ENCODE results near the gene STXBP3. TPM values are rescaled to one million over a fixed set of nuclear protein-coding genes. Genes with fewer than 3 reads are reported as not detected.

STXBP3 gene
- total and polyA plus RNA-seq, 4 donors: 10.9 to 33.0 (median 23.2) TPM

DNA sequence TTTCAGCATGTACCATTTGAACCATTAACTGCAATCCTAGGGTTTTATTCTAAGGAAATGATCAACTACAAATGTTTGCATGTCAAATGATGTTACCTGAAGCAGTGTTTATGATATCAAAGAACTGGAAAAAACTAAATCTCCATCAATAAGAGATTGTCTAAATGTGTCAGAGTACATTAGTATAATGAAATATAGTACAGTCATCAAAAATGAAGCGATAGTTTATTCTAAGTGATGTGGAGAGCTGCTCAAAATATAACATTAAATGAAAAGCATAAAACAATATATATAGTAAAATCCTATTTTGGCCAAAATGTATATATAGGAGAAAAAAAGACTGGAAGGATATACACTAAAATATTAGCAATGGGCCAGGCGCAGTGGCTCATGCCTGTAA is 86.5 kb downstream of the STXBP3 start:
- DNase-seq (ENCODE audit: low spot score): no peak
- Histone ChIP-seq H3K9me3 (ENCODE audit: control insufficient read depth in 4 of 4, low read length in 3 of 4) (no peaks in the 10 kb centered on the region), H3K27ac (ENCODE audit: low read depth in 1 of 2, low read length in 2 of 2) (no peak overlapping the region), H3K4me1 (ENCODE audit: control insufficient read depth in 4 of 4, insufficient read depth in 4 of 4, low read length in 3 of 4) (peaks cover 2 to 10% (median 6%) of the 10 kb centered on the region in 4 donors), H3K36me3 (ENCODE audit: control insufficient read depth in 4 of 4, insufficient read depth in 3 of 4, low read depth in 1 of 4, low read length in 3 of 4) (no peaks in the 10 kb centered on the region), H3K27me3 (ENCODE audit: control insufficient read depth in 4 of 4, insufficient read depth in 4 of 4, low read length in 3 of 4) (no peaks in the 10 kb centered on the region), H3K4me3 (ENCODE audit: low read depth in 1 of 3, low read length in 3 of 3) (no peak overlapping the region), H3K9ac (ENCODE audit: low read depth in 1 of 2, low read length in 2 of 2) (no peak overlapping the region)
- WGBS: 96% methylated on average over 2 of the region's 2 CpGs
- TF ChIP-seq HNF4A (conservative IDR thresholded peaks at IDR 0.05): no peak
- no peak for TF ChIP-seq HNF4G (IDR thresholded peaks at IDR 0.05)
- no peak for TF ChIP-seq ATF3 (IDR thresholded peaks at IDR 0.05)
- no peak for TF ChIP-seq TAF1 (conservative IDR thresholded peaks at IDR 0.05)
- no peak for TF ChIP-seq GABPA (IDR thresholded peaks at IDR 0.05 in 1 of 2, conservative IDR thresholded peaks at IDR 0.05 in 1 of 2)
- TF ChIP-seq NR2F2 (IDR thresholded peaks at IDR 0.05): no peak
- no peak for TF ChIP-seq RXRA (IDR thresholded peaks at IDR 0.05)
- TF ChIP-seq RAD21 (IDR thresholded peaks at IDR 0.05): no peak
- TF ChIP-seq EGR1 (IDR thresholded peaks at IDR 0.05; ENCODE audit: low read depth in 2 of 2): no peak
- no peak for TF ChIP-seq FOXA1 (IDR thresholded peaks at IDR 0.05)

DNA sequence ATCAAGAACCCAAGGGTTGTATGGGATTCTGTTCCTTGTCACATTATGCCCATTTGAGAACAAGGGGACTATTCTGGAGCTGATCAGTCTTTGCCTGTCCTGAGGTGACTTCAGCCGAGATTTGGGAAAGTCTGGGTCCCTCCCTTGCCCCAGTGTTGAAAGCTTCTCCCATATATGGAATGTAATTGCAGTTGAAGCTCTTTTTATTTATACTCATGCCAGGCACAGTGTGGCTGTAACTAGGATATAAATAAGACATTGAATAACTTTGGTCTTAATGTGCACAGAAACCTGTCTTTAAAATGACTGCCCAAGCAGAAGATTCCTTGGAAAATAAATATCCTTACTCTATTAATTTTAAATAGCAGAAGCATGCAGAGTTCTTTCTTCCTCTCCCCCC is 95.2 kb downstream of the STXBP3 start:
- H3K36me3 ChIP-seq (ENCODE audit: control insufficient read depth in 4 of 4, insufficient read depth in 3 of 4, low read depth in 1 of 4, low read length in 3 of 4): no peaks in the 10 kb centered on the region
- no peak overlapping the region for H3K9ac ChIP-seq (ENCODE audit: low read depth in 1 of 2, low read length in 2 of 2)
- H3K27ac ChIP-seq (ENCODE audit: low read depth in 1 of 2, low read length in 2 of 2): no peak overlapping the region
- H3K4me3 ChIP-seq (ENCODE audit: low read depth in 1 of 3, low read length in 3 of 3): no peak overlapping the region
- H3K9me3 ChIP-seq (ENCODE audit: control insufficient read depth in 4 of 4, low read length in 3 of 4): no peaks in the 10 kb centered on the region
- no peak for DNase-seq (ENCODE audit: low spot score)
- no peak for TF ChIP-seq HNF4A (conservative IDR thresholded peaks at IDR 0.05)
- TF ChIP-seq, protein P1, sequence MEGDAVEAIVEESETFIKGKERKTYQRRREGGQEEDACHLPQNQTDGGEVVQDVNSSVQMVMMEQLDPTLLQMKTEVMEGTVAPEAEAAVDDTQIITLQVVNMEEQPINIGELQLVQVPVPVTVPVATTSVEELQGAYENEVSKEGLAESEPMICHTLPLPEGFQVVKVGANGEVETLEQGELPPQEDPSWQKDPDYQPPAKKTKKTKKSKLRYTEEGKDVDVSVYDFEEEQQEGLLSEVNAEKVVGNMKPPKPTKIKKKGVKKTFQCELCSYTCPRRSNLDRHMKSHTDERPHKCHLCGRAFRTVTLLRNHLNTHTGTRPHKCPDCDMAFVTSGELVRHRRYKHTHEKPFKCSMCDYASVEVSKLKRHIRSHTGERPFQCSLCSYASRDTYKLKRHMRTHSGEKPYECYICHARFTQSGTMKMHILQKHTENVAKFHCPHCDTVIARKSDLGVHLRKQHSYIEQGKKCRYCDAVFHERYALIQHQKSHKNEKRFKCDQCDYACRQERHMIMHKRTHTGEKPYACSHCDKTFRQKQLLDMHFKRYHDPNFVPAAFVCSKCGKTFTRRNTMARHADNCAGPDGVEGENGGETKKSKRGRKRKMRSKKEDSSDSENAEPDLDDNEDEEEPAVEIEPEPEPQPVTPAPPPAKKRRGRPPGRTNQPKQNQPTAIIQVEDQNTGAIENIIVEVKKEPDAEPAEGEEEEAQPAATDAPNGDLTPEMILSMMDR (IDR thresholded peaks at IDR 0.05; ENCODE audit: low read depth, low read length, missing input control): no peak
- no peak for TF ChIP-seq MAX (IDR thresholded peaks at IDR 0.05)
- H3K27me3 ChIP-seq (ENCODE audit: control insufficient read depth in 4 of 4, insufficient read depth in 4 of 4, low read length in 3 of 4): no peaks in the 10 kb centered on the region
- 69% methylated on average over 1 of the region's 1 CpG for WGBS
- H3K4me1 ChIP-seq (ENCODE audit: control insufficient read depth in 4 of 4, insufficient read depth in 4 of 4, low read length in 3 of 4): no peaks in the 10 kb centered on the region

DNA sequence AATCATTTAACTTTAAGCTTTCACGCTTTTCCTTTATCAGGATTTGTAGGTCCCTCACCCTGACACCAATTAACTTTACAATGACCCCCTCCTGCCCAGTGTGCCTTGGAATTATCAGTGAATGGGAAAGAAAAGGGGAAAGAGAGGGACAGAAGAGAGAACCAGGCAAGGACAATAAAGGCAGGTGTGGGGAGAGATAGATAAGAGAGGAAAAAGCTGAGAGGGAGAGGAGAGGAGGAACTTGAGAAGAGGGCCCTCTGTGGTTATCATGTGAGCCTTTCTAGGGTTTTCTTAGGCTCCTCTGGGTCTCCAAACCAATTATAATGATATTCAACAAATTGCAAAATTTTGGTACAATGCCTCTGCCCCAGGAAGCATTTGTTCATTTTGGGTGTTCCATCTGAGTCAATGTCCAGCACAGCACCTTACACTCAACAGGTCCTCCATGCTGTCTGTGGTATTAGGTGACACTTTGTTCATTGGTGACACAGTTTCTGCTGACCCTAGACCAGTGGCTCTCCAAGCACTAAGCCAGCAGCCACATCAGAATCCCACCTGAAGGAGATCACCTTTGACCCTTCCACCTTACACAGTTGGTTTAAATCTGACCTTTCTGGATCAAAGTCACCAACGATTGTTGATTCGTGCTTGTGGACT is 96.2 kb downstream of the STXBP3 start:
- Histone ChIP-seq H3K4me3 (ENCODE audit: low read depth in 1 of 3, low read length in 3 of 3) (no peak overlapping the region), H3K9me3 (ENCODE audit: control insufficient read depth in 4 of 4, low read length in 3 of 4) (no peaks in the 10 kb centered on the region), H3K36me3 (ENCODE audit: control insufficient read depth in 4 of 4, insufficient read depth in 3 of 4, low read depth in 1 of 4, low read length in 3 of 4) (no peaks in the 10 kb centered on the region), H3K27ac (ENCODE audit: low read depth in 1 of 2, low read length in 2 of 2) (no peak overlapping the region), H3K9ac (ENCODE audit: low read depth in 1 of 2, low read length in 2 of 2) (no peak overlapping the region), H3K4me1 (ENCODE audit: control insufficient read depth in 4 of 4, insufficient read depth in 4 of 4, low read length in 3 of 4) (no peaks in the 10 kb centered on the region), H3K27me3 (ENCODE audit: control insufficient read depth in 4 of 4, insufficient read depth in 4 of 4, low read length in 3 of 4) (no peaks in the 10 kb centered on the region)
- DNase-seq (ENCODE audit: low spot score): no peak
- WGBS: 70% methylated on average over 3 of the region's 3 CpGs
- no peak for TF ChIP-seq RXRA (IDR thresholded peaks at IDR 0.05)
- TF ChIP-seq MAX (IDR thresholded peaks at IDR 0.05): no peak
- TF ChIP-seq RAD21 (IDR thresholded peaks at IDR 0.05): no peak
- TF ChIP-seq, protein P1 (IDR thresholded peaks at IDR 0.05; ENCODE audit: low read depth, low read length, missing input control): no peak
- no peak for TF ChIP-seq JUND (IDR thresholded peaks at IDR 0.05)
- no peak for TF ChIP-seq ZBTB33 (IDR thresholded peaks at IDR 0.05)
- TF ChIP-seq HNF4G (IDR thresholded peaks at IDR 0.05): no peak
- TF ChIP-seq NR2F2 (IDR thresholded peaks at IDR 0.05): no peak
- no peak for TF ChIP-seq ATF3 (IDR thresholded peaks at IDR 0.05)
- no peak for TF ChIP-seq REST (IDR thresholded peaks at IDR 0.05)

All from liver (tissue), 9 donors.